Vagina (tissue), 2 donors: ENCODE measurements around the gene ZBTB49.

Experiments used
- POLR2A ChIP-seq, 2 donors: fragments of 450-650 bp; IDR thresholded peaks; one replicate each; pipeline ENCODE4 v1.6.1; 2017; ENCODE audit warnings: antibody characterized with exemption in 2 of 2, mild to moderate bottlenecking in 2 of 2, moderate library complexity in 2 of 2
- POLR2AphosphoS5 ChIP-seq, 2 donors: sonication (generic); formaldehyde crosslinking; IDR thresholded peaks; one replicate each; pipeline ENCODE4 v1.9.0; 2017; ENCODE audit warnings: antibody characterized with exemption in 2 of 2, mild to moderate bottlenecking in 2 of 2, low read depth in 1 of 2; ENCODE audit not compliant: insufficient read depth in 1 of 2
- TF ChIP-seq, protein P1 (sequence below), 3 experiments: fragments of 450-650 bp in 2 of 3; fragments of 200-600 bp in 1 of 3; sonication (generic) in 1 of 3; IDR thresholded peaks; one replicate each; pipeline ENCODE4 v1.5.1; 2017 to 2019; ENCODE audit warnings: antibody characterized with exemption in 3 of 3, mild to moderate bottlenecking in 2 of 3, moderate library complexity in 2 of 3

DNA sequence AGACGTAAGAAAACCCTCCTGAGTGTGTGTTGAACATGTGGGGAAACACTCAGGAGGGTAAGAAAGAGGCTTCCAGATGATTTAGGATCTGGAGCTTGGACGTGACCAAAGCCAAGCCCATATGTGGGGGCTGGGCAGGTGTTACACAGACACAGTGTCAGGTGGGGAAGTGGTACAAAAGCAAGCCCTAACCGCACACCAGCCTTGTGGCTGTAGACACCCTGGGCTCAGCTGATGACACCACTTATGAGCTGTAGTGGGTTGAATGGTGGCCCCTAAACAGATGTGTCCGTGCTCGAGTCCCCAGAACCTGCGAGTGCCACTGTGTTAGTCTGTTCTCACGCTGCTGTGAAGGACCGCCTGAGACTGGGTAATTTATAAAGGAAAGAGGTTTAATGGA, 71.8 kb downstream of the ZBTB49 start:
- TF ChIP-seq, protein P1, sequence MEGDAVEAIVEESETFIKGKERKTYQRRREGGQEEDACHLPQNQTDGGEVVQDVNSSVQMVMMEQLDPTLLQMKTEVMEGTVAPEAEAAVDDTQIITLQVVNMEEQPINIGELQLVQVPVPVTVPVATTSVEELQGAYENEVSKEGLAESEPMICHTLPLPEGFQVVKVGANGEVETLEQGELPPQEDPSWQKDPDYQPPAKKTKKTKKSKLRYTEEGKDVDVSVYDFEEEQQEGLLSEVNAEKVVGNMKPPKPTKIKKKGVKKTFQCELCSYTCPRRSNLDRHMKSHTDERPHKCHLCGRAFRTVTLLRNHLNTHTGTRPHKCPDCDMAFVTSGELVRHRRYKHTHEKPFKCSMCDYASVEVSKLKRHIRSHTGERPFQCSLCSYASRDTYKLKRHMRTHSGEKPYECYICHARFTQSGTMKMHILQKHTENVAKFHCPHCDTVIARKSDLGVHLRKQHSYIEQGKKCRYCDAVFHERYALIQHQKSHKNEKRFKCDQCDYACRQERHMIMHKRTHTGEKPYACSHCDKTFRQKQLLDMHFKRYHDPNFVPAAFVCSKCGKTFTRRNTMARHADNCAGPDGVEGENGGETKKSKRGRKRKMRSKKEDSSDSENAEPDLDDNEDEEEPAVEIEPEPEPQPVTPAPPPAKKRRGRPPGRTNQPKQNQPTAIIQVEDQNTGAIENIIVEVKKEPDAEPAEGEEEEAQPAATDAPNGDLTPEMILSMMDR (IDR thresholded peaks at IDR 0.05), result no peak
- TF ChIP-seq POLR2AphosphoS5 (IDR thresholded peaks at IDR 0.05; ENCODE audit: insufficient read depth in 1 of 2, low read depth in 1 of 2), result no peak
- no peak for TF ChIP-seq POLR2A (IDR thresholded peaks at IDR 0.05)
